HEK293 (cell line): ENCODE results near the gene C1QTNF12.
A peak's percentile ranks its signal among the peaks of the same experiment; 100 is the strongest.

Source experiments
- CTCF ChIA-PET: fragments of 350-600 bp; formaldehyde crosslinking; extraction: SDS; loops from one replicate; lab custom pipeline; 2021; ENCODE audit warnings: antibody characterized with exemption; lab: Yijun Ruan, JAX
- POLR2A ChIA-PET: fragments of 300-600 bp; formaldehyde crosslinking; extraction: SDS; loops from one replicate; lab custom pipeline; 2020; ENCODE audit warnings: antibody characterized with exemption, inconsistent platforms; lab: Yijun Ruan, JAX
- H3K27ac ChIP-seq: fragments of 200-500 bp; sonication (Bioruptor generic); 2 replicates; pipeline ENCODE4 v1.5.1; 2014; ENCODE audit warnings: low read depth, low read length, control low read depth, inconsistent platforms; ENCODE audit errors: extremely low read depth
- H3K36me3 ChIP-seq, 2 experiments: fragments of 200-500 bp in 1 of 2; sonication (Bioruptor generic) in 1 of 2; 1 replicate in 1 of 2; 2 replicates in 1 of 2; pipeline ENCODE4 v1.5.1; 2014 to 2017; ENCODE audit warnings: inconsistent platforms in 2 of 2, low read length in 2 of 2; ENCODE audit not compliant: control insufficient read depth in 2 of 2, insufficient read depth in 1 of 2
- H3K4me1 ChIP-seq: fragments of 200-500 bp; sonication (Bioruptor generic); 2 replicates; pipeline ENCODE4 v1.5.1; 2014; ENCODE audit warnings: mild to moderate bottlenecking, low read length, inconsistent platforms; ENCODE audit not compliant: control insufficient read depth, insufficient read depth
- H3K4me3 ChIP-seq: 2 replicates; pipeline ENCODE4 v1.5.1; 2011; ENCODE audit warnings: low read depth, mild to moderate bottlenecking, control low read depth, low read length, moderate library complexity
- H3K9me3 ChIP-seq: fragments of 200-500 bp; sonication (Bioruptor generic); 2 replicates; pipeline ENCODE4 v1.5.1; 2014; ENCODE audit warnings: low read depth, low read length, inconsistent platforms; ENCODE audit not compliant: control insufficient read depth, insufficient read depth
- GLIS2 ChIP-seq: fragments of 450-650 bp; formaldehyde crosslinking; IDR thresholded peaks from 2 replicates; pipeline ENCODE4 v1.5.1; 2016; ENCODE audit warnings: missing biosample characterization, missing genetic modification characterization
- HIC1 ChIP-seq: fragments of 450-650 bp; formaldehyde crosslinking; IDR thresholded peaks from 2 replicates; pipeline ENCODE4 v1.5.1; 2016; ENCODE audit warnings: missing biosample characterization, missing genetic modification characterization
- KLF8 ChIP-seq: fragments of 450-650 bp; formaldehyde crosslinking; IDR thresholded peaks from 2 replicates; pipeline ENCODE4 v1.5.1; 2016; ENCODE audit warnings: missing biosample characterization, missing genetic modification characterization
- PATZ1 ChIP-seq: fragments of 450-650 bp; formaldehyde crosslinking; IDR thresholded peaks from 2 replicates; pipeline ENCODE4 v1.5.1; 2016; ENCODE audit warnings: missing biosample characterization, missing genetic modification characterization
- PRDM10 ChIP-seq: fragments of 450-650 bp; formaldehyde crosslinking; IDR thresholded peaks from 2 replicates; pipeline ENCODE4 v1.5.1; 2016; ENCODE audit warnings: missing biosample characterization, missing genetic modification characterization
- SCRT2 ChIP-seq: fragments of 450-650 bp; formaldehyde crosslinking; IDR thresholded peaks from 2 replicates; pipeline ENCODE4 v1.5.1; 2016; ENCODE audit warnings: missing biosample characterization, missing genetic modification characterization
- SP3 ChIP-seq: fragments of 450-650 bp; formaldehyde crosslinking; IDR thresholded peaks from 2 replicates; pipeline ENCODE4 v1.5.1; 2016; ENCODE audit warnings: missing biosample characterization, missing genetic modification characterization
- ZBTB6 ChIP-seq: fragments of 450-650 bp; formaldehyde crosslinking; IDR thresholded peaks from 2 replicates; pipeline ENCODE4 v1.5.1; 2017; ENCODE audit warnings: missing biosample characterization, missing genetic modification characterization
- ZBTB7A ChIP-seq: fragments of 450-650 bp; formaldehyde crosslinking; IDR thresholded peaks from 2 replicates; pipeline ENCODE4 v1.5.1; 2016; ENCODE audit warnings: low read depth, missing biosample characterization, missing genetic modification characterization
- ZEB2 ChIP-seq: fragments of 450-650 bp; formaldehyde crosslinking; IDR thresholded peaks from 2 replicates; pipeline ENCODE4 v1.5.1; 2016; ENCODE audit warnings: missing biosample characterization, missing genetic modification characterization
- ZNF121 ChIP-seq: fragments of 450-650 bp; formaldehyde crosslinking; IDR thresholded peaks from 2 replicates; pipeline ENCODE4 v1.5.1; 2016; ENCODE audit warnings: missing biosample characterization, missing genetic modification characterization
- ZNF274 ChIP-seq, 2 experiments: fragments of 200-500 bp in 1 of 2; fragments of 450-650 bp in 1 of 2; sonication (Bioruptor generic) in 1 of 2; formaldehyde crosslinking in 1 of 2; IDR thresholded peaks; 2 replicates each; pipeline versions ENCODE4 v1.5.1 to v1.6.1; 2014 to 2016; ENCODE audit warnings: borderline replicate concordance in 1 of 2, inconsistent platforms in 1 of 2, low read length in 1 of 2, missing biosample characterization in 1 of 2, missing genetic modification characterization in 1 of 2
- ZNF600 ChIP-seq: fragments of 450-650 bp; formaldehyde crosslinking; IDR thresholded peaks from 2 replicates; pipeline ENCODE4 v1.5.1; 2016; ENCODE audit warnings: missing biosample characterization, missing genetic modification characterization
- ZNF777 ChIP-seq: fragments of 450-650 bp; formaldehyde crosslinking; IDR thresholded peaks from 2 replicates; pipeline ENCODE4 v1.5.1; 2017; ENCODE audit warnings: missing biosample characterization, missing genetic modification characterization, borderline replicate concordance
- ZXDB ChIP-seq: fragments of 450-650 bp; formaldehyde crosslinking; IDR thresholded peaks from 2 replicates; pipeline ENCODE4 v1.5.1; 2016; ENCODE audit warnings: missing biosample characterization, missing genetic modification characterization
- TF ChIP-seq, protein P1 (sequence below): fragments of 450-650 bp; formaldehyde crosslinking; IDR thresholded peaks from 2 replicates; pipeline ENCODE4 v1.5.1; 2016; ENCODE audit warnings: missing biosample characterization, missing genetic modification characterization
- TF ChIP-seq, protein P2 (sequence below): fragments of 450-650 bp; formaldehyde crosslinking; IDR thresholded peaks from 2 replicates; pipeline ENCODE4 v1.5.1; 2016; ENCODE audit warnings: missing biosample characterization, missing genetic modification characterization
- TF ChIP-seq, protein P3 (sequence below): fragments of 450-650 bp; formaldehyde crosslinking; IDR thresholded peaks from 2 replicates; pipeline ENCODE4 v1.5.1; 2016; ENCODE audit warnings: missing biosample characterization, missing genetic modification characterization

C1QTNF12 gene

DNA sequence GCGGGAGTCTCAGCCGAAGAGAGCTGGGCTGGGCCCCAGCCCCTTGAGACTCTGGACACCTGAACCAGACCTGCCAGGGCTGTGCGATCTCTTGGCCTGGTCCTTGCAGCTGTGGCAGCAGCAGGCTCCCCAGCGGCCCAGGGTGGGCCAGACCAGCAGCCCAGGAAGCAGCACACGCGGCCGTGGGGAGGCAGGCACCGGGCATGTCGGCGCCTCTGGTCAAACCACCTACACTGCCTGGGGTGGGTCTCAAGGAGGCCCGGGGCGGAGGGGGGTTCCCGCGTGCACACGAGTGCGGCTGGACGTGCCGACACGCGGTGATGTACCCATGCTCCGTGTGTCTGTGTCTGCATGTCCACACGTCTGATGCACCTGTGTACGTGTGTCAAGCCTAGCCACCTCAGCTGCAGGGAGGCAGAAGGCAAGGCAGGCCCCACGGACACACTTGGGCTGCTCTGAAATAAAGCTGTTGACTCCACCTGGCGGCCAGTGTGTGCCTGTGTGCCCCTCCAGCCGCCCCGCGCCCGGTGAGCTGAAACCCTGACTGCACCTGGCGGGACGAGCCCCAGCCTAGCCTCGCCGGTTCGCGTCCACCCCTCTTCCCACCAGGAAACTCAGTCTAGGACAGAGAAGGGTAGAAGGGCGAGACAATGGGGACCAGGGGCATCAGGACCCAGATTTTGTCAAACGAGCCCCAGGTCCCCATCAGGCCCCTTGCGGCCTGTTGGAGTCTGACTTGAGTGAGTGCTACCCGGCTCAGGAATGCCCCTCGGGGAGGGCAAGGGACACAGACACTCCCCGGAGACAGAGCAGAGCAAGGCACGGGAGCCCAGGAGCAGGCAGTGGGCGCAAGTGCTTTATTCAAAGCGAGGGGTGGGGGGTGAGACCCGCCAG is 45.3 kb upstream of the C1QTNF12 start:
- ChIA-PET POLR2A (interaction anchor here (0.8 to 2.8 kb wide), 7 partner anchors 9 to 307 kb away, joined by 3 to 12 read pairs (median 4); partner anchors contain the start of gene UBE2J2), CTCF (interaction anchor here (0.5 to 4.3 kb wide), 29 partner anchors 9 to 413 kb away, joined by 3 to 76 read pairs (median 3); no protein-coding TSS in a partner anchor)
- no peak overlapping the region for H3K27ac ChIP-seq
- no peaks in the 10 kb centered on the region for H3K9me3 ChIP-seq
- H3K4me1 ChIP-seq, result no peaks in the 10 kb centered on the region
- no peak overlapping the region for H3K4me3 ChIP-seq
- peaks cover 0 to 33% of the 10 kb centered on the region in 2 experiments; a peak in 1 of 3 replicates for H3K36me3 ChIP-seq
- peak; percentile 54; the same call in 1 of the 2 replicates for TF ChIP-seq KLF8 (tag by site-specific recombination)
- no peak for TF ChIP-seq ZBTB6
- TF ChIP-seq, protein P1, sequence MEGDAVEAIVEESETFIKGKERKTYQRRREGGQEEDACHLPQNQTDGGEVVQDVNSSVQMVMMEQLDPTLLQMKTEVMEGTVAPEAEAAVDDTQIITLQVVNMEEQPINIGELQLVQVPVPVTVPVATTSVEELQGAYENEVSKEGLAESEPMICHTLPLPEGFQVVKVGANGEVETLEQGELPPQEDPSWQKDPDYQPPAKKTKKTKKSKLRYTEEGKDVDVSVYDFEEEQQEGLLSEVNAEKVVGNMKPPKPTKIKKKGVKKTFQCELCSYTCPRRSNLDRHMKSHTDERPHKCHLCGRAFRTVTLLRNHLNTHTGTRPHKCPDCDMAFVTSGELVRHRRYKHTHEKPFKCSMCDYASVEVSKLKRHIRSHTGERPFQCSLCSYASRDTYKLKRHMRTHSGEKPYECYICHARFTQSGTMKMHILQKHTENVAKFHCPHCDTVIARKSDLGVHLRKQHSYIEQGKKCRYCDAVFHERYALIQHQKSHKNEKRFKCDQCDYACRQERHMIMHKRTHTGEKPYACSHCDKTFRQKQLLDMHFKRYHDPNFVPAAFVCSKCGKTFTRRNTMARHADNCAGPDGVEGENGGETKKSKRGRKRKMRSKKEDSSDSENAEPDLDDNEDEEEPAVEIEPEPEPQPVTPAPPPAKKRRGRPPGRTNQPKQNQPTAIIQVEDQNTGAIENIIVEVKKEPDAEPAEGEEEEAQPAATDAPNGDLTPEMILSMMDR (tag by site-specific recombination), result peak; percentile 91
- TF ChIP-seq ZNF121, result no peak
- peak; percentile 62 for TF ChIP-seq GLIS2 (tag by site-specific recombination)
- TF ChIP-seq HIC1 (tag by site-specific recombination), result peak; percentile 36; the same call in 1 of the 2 replicates
- TF ChIP-seq PATZ1 (tag by site-specific recombination), result peak; percentile 60
- TF ChIP-seq, protein P2, sequence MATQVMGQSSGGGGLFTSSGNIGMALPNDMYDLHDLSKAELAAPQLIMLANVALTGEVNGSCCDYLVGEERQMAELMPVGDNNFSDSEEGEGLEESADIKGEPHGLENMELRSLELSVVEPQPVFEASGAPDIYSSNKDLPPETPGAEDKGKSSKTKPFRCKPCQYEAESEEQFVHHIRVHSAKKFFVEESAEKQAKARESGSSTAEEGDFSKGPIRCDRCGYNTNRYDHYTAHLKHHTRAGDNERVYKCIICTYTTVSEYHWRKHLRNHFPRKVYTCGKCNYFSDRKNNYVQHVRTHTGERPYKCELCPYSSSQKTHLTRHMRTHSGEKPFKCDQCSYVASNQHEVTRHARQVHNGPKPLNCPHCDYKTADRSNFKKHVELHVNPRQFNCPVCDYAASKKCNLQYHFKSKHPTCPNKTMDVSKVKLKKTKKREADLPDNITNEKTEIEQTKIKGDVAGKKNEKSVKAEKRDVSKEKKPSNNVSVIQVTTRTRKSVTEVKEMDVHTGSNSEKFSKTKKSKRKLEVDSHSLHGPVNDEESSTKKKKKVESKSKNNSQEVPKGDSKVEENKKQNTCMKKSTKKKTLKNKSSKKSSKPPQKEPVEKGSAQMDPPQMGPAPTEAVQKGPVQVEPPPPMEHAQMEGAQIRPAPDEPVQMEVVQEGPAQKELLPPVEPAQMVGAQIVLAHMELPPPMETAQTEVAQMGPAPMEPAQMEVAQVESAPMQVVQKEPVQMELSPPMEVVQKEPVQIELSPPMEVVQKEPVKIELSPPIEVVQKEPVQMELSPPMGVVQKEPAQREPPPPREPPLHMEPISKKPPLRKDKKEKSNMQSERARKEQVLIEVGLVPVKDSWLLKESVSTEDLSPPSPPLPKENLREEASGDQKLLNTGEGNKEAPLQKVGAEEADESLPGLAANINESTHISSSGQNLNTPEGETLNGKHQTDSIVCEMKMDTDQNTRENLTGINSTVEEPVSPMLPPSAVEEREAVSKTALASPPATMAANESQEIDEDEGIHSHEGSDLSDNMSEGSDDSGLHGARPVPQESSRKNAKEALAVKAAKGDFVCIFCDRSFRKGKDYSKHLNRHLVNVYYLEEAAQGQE (tag by site-specific recombination), result 0 out of 2 replicates have a peak, but pooled peaks have one; percentile 12
- TF ChIP-seq, protein P3, sequence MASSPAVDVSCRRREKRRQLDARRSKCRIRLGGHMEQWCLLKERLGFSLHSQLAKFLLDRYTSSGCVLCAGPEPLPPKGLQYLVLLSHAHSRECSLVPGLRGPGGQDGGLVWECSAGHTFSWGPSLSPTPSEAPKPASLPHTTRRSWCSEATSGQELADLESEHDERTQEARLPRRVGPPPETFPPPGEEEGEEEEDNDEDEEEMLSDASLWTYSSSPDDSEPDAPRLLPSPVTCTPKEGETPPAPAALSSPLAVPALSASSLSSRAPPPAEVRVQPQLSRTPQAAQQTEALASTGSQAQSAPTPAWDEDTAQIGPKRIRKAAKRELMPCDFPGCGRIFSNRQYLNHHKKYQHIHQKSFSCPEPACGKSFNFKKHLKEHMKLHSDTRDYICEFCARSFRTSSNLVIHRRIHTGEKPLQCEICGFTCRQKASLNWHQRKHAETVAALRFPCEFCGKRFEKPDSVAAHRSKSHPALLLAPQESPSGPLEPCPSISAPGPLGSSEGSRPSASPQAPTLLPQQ (tag by site-specific recombination), result 0 out of 2 replicates have a peak, but pooled peaks have one; percentile 31
- TF ChIP-seq SCRT2 (tag by site-specific recombination), result peak; percentile 26; the same call in 1 of the 2 replicates
- TF ChIP-seq SP3 (tag by site-specific recombination), result no peak
- peak; percentile 53; the same call in 1 of the 2 replicates for TF ChIP-seq ZNF600
- peak; percentile 35; the same call in 1 of the 2 replicates for TF ChIP-seq ZEB2 (tag by site-specific recombination)
- TF ChIP-seq ZNF274 (IDR thresholded peaks at IDR 0.05; ENCODE audit: low read length), result no peak
- TF ChIP-seq ZNF274 (tag by site-specific recombination; IDR thresholded peaks at IDR 0.05; ENCODE audit: borderline replicate concordance), result no peak
- TF ChIP-seq ZBTB7A (tag by site-specific recombination), result peak; percentile 60; the same call in 1 of the 2 replicates
- TF ChIP-seq ZNF777, result no peak
- TF ChIP-seq PRDM10, result peak; percentile 97
- 0 out of 2 replicates have a peak, but pooled peaks have one; percentile 23 for TF ChIP-seq ZXDB (tag by site-specific recombination)
